GM18951 (cell line): ENCODE results near the gene RBFOX1.

Source experiments
- POLR2A ChIP-seq: IDR thresholded peaks from 4 replicates; pipeline ENCODE4 v1.6.1; 2011; ENCODE audit warnings: mild to moderate bottlenecking; ENCODE audit not compliant: insufficient read length, insufficient read depth; ENCODE audit errors: extremely low read depth
- in situ Hi-C: fragments of 300-500 bp; cut with MboI; formaldehyde crosslinking; loops from one replicate; pipeline ENCODE4 v1.12.0; 2022; ENCODE audit warnings: low sequenced_read_pairs, mixed read lengths, inconsistent platforms; ENCODE audit not compliant: unreplicated experiment

RBFOX1 gene

GRCh38 chr16:7422036-7422888 lies 89.6 kb downstream of the RBFOX1 start:
- in situ Hi-C loops, result no loop called here
- TF ChIP-seq POLR2A, result no peak

- no peak for TF ChIP-seq POLR2A
- in situ Hi-C loops, result no loop called here
Observed at GRCh38 chr16:7423434-7424044, 90.9 kb downstream of the RBFOX1 start.

- in situ Hi-C loops, result no loop called here
- TF ChIP-seq POLR2A, result no peak
Observed at GRCh38 chr16:7426161-7426560, 93.5 kb downstream of the RBFOX1 start.

- no peak for TF ChIP-seq POLR2A
- in situ Hi-C loops, result no loop called here
Observed at GRCh38 chr16:7431723-7432122, 99.1 kb downstream of the RBFOX1 start.

- in situ Hi-C loops, result no loop called here
Observed at GRCh38 chr16:7436306-7436705, 103.7 kb downstream of the RBFOX1 start.

GRCh38 chr16:7437135-7437804 lies 104.6 kb downstream of the RBFOX1 start:
- TF ChIP-seq POLR2A, result no peak
- in situ Hi-C loops, result no loop called here

More at GRCh38 chr16:7436306-7436705, 103.7 kb downstream of the RBFOX1 start:
- no peak for TF ChIP-seq POLR2A

- no peak for TF ChIP-seq POLR2A
- in situ Hi-C loops, result no loop called here
Observed at GRCh38 chr16:7437843-7438242, 105.2 kb downstream of the RBFOX1 start.

- TF ChIP-seq POLR2A, result no peak
- in situ Hi-C loops, result no loop called here
Observed at GRCh38 chr16:7438601-7439000, 106.0 kb downstream of the RBFOX1 start.

DNA sequence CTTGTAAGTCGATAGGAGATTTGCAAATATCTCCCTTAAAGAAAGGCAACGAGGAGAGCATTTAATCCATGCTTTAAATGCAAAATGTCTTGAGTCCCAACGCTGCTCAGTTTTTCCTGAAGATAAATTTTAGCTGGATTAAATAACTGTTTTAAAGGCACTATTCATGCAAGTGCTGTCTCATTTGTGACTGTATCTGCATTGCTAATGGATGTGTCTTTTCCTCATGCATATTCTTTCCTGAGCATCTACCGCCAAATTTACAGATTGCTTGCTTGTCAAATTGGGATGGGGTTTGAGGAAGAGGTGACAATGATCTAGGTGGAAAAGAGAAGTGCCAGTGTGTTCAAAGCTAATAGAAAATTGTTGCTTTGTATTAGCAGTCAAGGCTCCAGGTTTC lies 106.9 kb downstream of the RBFOX1 start:
- TF ChIP-seq POLR2A, result no peak
- in situ Hi-C loops, result no loop called here

- in situ Hi-C loops, result no loop called here
- no peak for TF ChIP-seq POLR2A
Observed at GRCh38 chr16:7440886-7441400, 108.3 kb downstream of the RBFOX1 start.

DNA sequence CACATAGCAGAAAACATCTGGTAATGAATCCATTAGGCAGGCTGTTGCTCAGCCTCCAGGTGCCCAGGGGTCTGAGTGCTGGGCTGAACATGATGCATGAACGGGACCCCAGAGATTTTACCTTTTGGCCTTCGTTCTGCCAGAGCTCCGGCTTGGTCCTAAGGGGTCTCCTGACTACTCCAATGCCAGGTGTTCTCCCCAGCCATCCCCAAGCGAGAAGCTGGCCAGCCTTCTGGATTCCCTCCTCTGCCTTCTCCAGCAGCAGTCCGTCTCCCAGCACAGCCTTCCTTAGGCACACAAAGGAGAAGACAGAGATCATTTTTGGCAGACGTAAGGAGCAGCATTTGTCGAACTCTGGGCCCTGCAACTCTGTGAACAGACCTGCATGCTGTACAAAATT lies 109.4 kb downstream of the RBFOX1 start:
- no peak for TF ChIP-seq POLR2A
- in situ Hi-C loops, result no loop called here

GRCh38 chr16:7443142-7443541 lies 110.5 kb downstream of the RBFOX1 start:
- TF ChIP-seq POLR2A, result no peak
- in situ Hi-C loops, result no loop called here

DNA sequence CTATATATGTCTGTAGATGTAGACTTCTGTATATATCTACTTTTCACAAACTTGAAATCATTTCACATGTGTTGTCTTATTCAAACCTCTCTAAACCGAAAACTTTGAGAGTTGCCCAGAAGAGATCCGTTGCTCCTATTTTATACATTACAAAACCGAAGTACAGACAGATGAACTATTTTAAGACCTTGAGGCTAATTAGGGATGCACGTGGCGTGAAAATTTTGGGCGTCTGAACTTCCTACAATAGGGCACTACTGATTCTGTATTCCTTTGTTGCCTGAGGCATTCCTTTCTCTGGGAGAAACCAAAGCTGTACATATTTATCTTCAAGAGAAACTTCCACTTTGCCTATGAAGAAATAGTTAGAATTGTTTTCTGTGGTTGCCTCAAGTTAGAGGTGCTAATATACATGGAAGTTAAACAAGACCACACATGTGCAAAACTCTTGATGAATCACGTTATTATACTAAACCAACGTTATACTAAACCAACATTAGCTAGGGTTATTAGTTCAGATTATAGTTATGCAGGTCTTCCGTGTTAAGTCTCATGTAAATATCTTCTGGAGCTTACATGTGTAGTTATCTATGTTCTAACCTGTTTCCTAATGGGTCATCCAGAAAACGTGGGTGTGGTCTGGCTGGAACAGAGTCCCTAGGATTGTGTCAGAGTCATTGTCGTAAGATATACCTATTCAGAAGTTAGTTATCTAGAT lies 111.2 kb downstream of the RBFOX1 start:
- in situ Hi-C loops, result no loop called here
- no peak for TF ChIP-seq POLR2A

DNA sequence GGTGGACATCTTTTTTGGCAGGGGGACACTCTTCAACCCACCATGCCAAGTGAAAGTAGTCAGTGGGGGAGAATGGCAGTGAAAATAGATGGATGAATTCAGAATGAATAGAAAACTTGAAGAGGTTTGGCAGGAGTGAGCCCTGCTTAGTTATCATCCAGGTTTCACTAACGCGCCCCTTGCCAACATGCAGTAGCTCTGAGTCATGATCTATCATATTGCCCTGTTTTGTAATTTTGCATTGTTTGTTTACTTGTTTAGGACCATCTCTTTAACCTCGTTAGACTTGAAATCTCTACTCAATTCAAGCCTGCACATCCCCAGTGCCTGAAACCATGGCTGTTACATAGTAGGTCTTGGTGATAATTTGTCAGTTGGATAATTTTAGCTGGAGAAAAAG lies 116.7 kb downstream of the RBFOX1 start:
- in situ Hi-C loops, result no loop called here

More for the DNA sequence above, 116.7 kb downstream of the RBFOX1 start:
- TF ChIP-seq POLR2A, result no peak
